GM23338 (cell line): ENCODE measurements around the gene SMIM5. TPM values are rescaled to one million over a fixed set of nuclear protein-coding genes. Genes with fewer than 3 reads are reported as not detected.

Experiments
- ATAC-seq: fragments of 200-7000 bp; cut with Tn5 transposase; 3 replicates; pipeline ENCODE4 v1.9.1; 2020
- DNase-seq: peaks from one replicate; pipeline ENCODE4 v3.0.0-alpha.2; 2015; ENCODE audit warnings: low spot score
- H2AFZ ChIP-seq: fragments of 200-600 bp; sonication (generic); 2 replicates; pipeline ENCODE4 v1.8.0; 2016; ENCODE audit warnings: antibody characterized with exemption, mild to moderate bottlenecking, moderate library complexity
- H3F3A ChIP-seq: fragments of 200-600 bp; sonication (generic); replicated peaks from 2 replicates; pipeline ENCODE4 v1.8.0; 2017; ENCODE audit warnings: antibody characterized with exemption, mixed run types, low read depth
- H3K27ac ChIP-seq: fragments of 200-600 bp; sonication (generic); 2 replicates; pipeline ENCODE4 v1.6.1; 2016; ENCODE audit warnings: low read depth
- H3K27me3 ChIP-seq: fragments of 200-600 bp; sonication (generic); 2 replicates; pipeline ENCODE4 v1.8.0; 2016; ENCODE audit warnings: mild to moderate bottlenecking, mixed run types, moderate library complexity; ENCODE audit not compliant: insufficient read depth
- H3K36me3 ChIP-seq: fragments of 200-600 bp; sonication (generic); 2 replicates; pipeline ENCODE4 v1.8.0; 2016; ENCODE audit warnings: mild to moderate bottlenecking; ENCODE audit not compliant: insufficient read depth
- H3K4me1 ChIP-seq: fragments of 200-600 bp; sonication (generic); 2 replicates; pipeline ENCODE4 v1.8.0; 2016; ENCODE audit warnings: mild to moderate bottlenecking, moderate library complexity; ENCODE audit not compliant: insufficient read depth
- H3K4me2 ChIP-seq: fragments of 200-600 bp; sonication (generic); 2 replicates; pipeline ENCODE4 v1.7.1; 2017; ENCODE audit warnings: mixed run types
- H3K4me3 ChIP-seq: fragments of 200-600 bp; sonication (generic); 2 replicates; pipeline ENCODE4 v1.6.1; 2016; ENCODE audit warnings: mixed run types
- H3K79me2 ChIP-seq: fragments of 200-600 bp; sonication (generic); replicated peaks from 2 replicates; pipeline ENCODE4 v1.8.0; 2017; ENCODE audit warnings: mild to moderate bottlenecking; ENCODE audit not compliant: insufficient read depth
- H3K9me2 ChIP-seq: fragments of 200-600 bp; sonication (generic); 2 replicates; pipeline ENCODE4 v1.8.0; 2017; ENCODE audit not compliant: insufficient read depth
- H4K20me1 ChIP-seq: fragments of 200-600 bp; sonication (generic); replicated peaks from 2 replicates; pipeline ENCODE4 v1.8.0; 2017; ENCODE audit warnings: mild to moderate bottlenecking; ENCODE audit not compliant: insufficient read depth
- H3K27ac Mint-ChIP-seq: 2 replicates; pipeline ENCODE4 v1.8.0; 2020; ENCODE audit warnings: inconsistent platforms, mild to moderate bottlenecking, moderate library complexity, mixed read lengths
- H3K27me3 Mint-ChIP-seq: 3 replicates; pipeline ENCODE4 v1.8.0; 2022; ENCODE audit warnings: low read depth, mild to moderate bottlenecking, moderate library complexity, mixed read lengths, inconsistent platforms; ENCODE audit not compliant: insufficient read depth, poor library complexity
- H3K36me3 Mint-ChIP-seq: 3 replicates; pipeline ENCODE4 v1.8.0; 2021; ENCODE audit warnings: low read depth, mild to moderate bottlenecking, inconsistent platforms, moderate library complexity, mixed read lengths
- H3K4me1 Mint-ChIP-seq: 3 replicates; pipeline ENCODE4 v1.8.0; 2020; ENCODE audit warnings: mild to moderate bottlenecking, inconsistent platforms, mixed read lengths
- H3K4me3 Mint-ChIP-seq: 3 replicates; pipeline ENCODE4 v1.8.0; 2021; ENCODE audit warnings: moderate library complexity, mild to moderate bottlenecking, inconsistent platforms, mixed read lengths
- H3K9me3 Mint-ChIP-seq: 3 replicates; pipeline ENCODE4 v1.8.0; 2020; ENCODE audit warnings: moderate library complexity, mild to moderate bottlenecking, inconsistent platforms, mixed read lengths
- CREB1 ChIP-seq: fragments of 250-450 bp; sonication (Bioruptor Pico); IDR thresholded peaks from 2 replicates; pipeline ENCODE4 v1.5.0; 2020; ENCODE audit warnings: low read depth, mild to moderate bottlenecking, moderate library complexity
- NANOG ChIP-seq: IDR thresholded peaks from 2 replicates; pipeline ENCODE4 v1.6.1; 2016; ENCODE audit warnings: antibody characterized with exemption, borderline replicate concordance
- POLR2AphosphoS5 ChIP-seq: IDR thresholded peaks from 2 replicates; pipeline ENCODE4 v1.6.1; 2016; ENCODE audit warnings: antibody characterized with exemption, low read depth
- STAT1 ChIP-seq: IDR thresholded peaks from one replicate; pipeline ENCODE4 v1.6.1; 2016; ENCODE audit warnings: antibody characterized with exemption; ENCODE audit not compliant: unreplicated experiment
- ZNF114 ChIP-seq: fragments of 250-450 bp; sonication (Bioruptor Pico); IDR thresholded peaks from 2 replicates; pipeline ENCODE4 v1.5.0; 2020; ENCODE audit warnings: mild to moderate bottlenecking, moderate library complexity
- ZNF331 ChIP-seq: fragments of 250-450 bp; sonication (Bioruptor Pico); IDR thresholded peaks from 2 replicates; pipeline ENCODE4 v1.5.0; 2020; ENCODE audit warnings: low read depth, mild to moderate bottlenecking, moderate library complexity
- polyA plus RNA-seq: library from polyadenylated mRNA; unstranded; fragments of >200 nt; fragmentation: Nextera tagmentation; extraction: Ambion mirVana; gene quantifications from 2 replicates; pipeline ENCODE4 v1.2.1, GENCODE V29; 2016
- total RNA-seq: library from RNA; depleted of rRNA; stranded (reverse); fragments of >200 nt; shearing (Covaris generic); gene quantifications from 2 replicates; pipeline ENCODE4 v1.2.3, GENCODE V29; 2014
- TF ChIP-seq, protein P1 (sequence below), 2 experiments: fragments of 200-600 bp in 1 of 2; sonication (generic) in 1 of 2; conservative IDR thresholded peaks; 2 replicates each; pipeline versions ENCODE4 v1.5.1 to v1.6.1; 2016 to 2017; ENCODE audit warnings: antibody characterized with exemption in 2 of 2, low read depth in 2 of 2, mild to moderate bottlenecking in 2 of 2, moderate library complexity in 1 of 2
- TF ChIP-seq, protein P2 (sequence below): IDR thresholded peaks from one replicate; pipeline ENCODE4 v1.6.1; 2018; ENCODE audit warnings: antibody characterized with exemption; ENCODE audit not compliant: unreplicated experiment
- TF ChIP-seq, protein P3 (sequence below): fragments of 250-450 bp; sonication (Bioruptor Pico); IDR thresholded peaks from 2 replicates; pipeline ENCODE4 v1.5.0; 2020; ENCODE audit warnings: mild to moderate bottlenecking, moderate library complexity

The SMIM5 gene
- total and polyA plus RNA-seq, 2 experiments from 2014 or later = 0.16 TPM; not detected in 1

- peaks cover 26% of the 10 kb centered on the region for H3K27me3 Mint-ChIP-seq
- Histone ChIP-seq H3K4me1 (peaks cover 6% of the 10 kb centered on the region), H4K20me1 (no peaks in the 10 kb centered on the region), H3K9me2 (no peaks in the 10 kb centered on the region), H2AFZ (0 out of 2 replicates have a peak overlapping the region, but pooled peaks have one; percentile 10), H3K27me3 (peaks cover 11% of the 10 kb centered on the region), H3K4me2 (peak overlapping the region; percentile 95), H3K27ac (no peak overlapping the region), H3F3A (no peaks in the 10 kb centered on the region), H3K79me2 (no peaks in the 10 kb centered on the region), H3K36me3 (no peaks in the 10 kb centered on the region), H3K4me3 (peak overlapping the region; percentile 71)
- TF ChIP-seq, protein P1, sequence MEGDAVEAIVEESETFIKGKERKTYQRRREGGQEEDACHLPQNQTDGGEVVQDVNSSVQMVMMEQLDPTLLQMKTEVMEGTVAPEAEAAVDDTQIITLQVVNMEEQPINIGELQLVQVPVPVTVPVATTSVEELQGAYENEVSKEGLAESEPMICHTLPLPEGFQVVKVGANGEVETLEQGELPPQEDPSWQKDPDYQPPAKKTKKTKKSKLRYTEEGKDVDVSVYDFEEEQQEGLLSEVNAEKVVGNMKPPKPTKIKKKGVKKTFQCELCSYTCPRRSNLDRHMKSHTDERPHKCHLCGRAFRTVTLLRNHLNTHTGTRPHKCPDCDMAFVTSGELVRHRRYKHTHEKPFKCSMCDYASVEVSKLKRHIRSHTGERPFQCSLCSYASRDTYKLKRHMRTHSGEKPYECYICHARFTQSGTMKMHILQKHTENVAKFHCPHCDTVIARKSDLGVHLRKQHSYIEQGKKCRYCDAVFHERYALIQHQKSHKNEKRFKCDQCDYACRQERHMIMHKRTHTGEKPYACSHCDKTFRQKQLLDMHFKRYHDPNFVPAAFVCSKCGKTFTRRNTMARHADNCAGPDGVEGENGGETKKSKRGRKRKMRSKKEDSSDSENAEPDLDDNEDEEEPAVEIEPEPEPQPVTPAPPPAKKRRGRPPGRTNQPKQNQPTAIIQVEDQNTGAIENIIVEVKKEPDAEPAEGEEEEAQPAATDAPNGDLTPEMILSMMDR (conservative IDR thresholded peaks at IDR 0.05; ENCODE audit: low read depth in 2 of 2) = peak; percentile 38 to 59
- TF ChIP-seq ZNF331 (CRISPR knock-in tag) (no peak), ZNF114 (CRISPR knock-in tag) (no peak), CREB1 (CRISPR knock-in tag) (peak; percentile 24; the same call in 1 of the 2 replicates), POLR2AphosphoS5 (peak; percentile 68), NANOG (no peak), STAT1 (no peak)
- no peak overlapping the region for H3K27ac Mint-ChIP-seq
- peaks cover 11% of the 10 kb centered on the region for H3K9me3 Mint-ChIP-seq
- DNase-seq (peak; percentile 97), ATAC-seq (peak; percentile 68)
- H3K4me3 Mint-ChIP-seq = peak overlapping the region; percentile 59; the same call in 2 of the 3 replicates
- no peaks in the 10 kb centered on the region; the same call in 2 of the 3 replicates for H3K36me3 Mint-ChIP-seq
- no peaks in the 10 kb centered on the region for H3K4me1 Mint-ChIP-seq
Measured at GRCh38 chr17:75589012-75589918, 44.0 kb upstream of the SMIM5 start.

GRCh38 chr17:75589919-75590303 lies 43.3 kb upstream of the SMIM5 start:
- Mint-ChIP-seq H3K36me3 (no peaks in the 10 kb centered on the region; the same call in 2 of the 3 replicates), H3K4me1 (no peaks in the 10 kb centered on the region), H3K27me3 (peaks cover 27% of the 10 kb centered on the region), H3K27ac (no peak overlapping the region), H3K4me3 (no peak overlapping the region; the same call in 2 of the 3 replicates), H3K9me3 (peaks cover 11% of the 10 kb centered on the region)
- Histone ChIP-seq H3K36me3 (no peaks in the 10 kb centered on the region), H3K27ac (no peak overlapping the region), H3K4me1 (peaks cover 6% of the 10 kb centered on the region), H3K27me3 (peaks cover 11% of the 10 kb centered on the region), H2AFZ (0 out of 2 replicates have a peak overlapping the region, but pooled peaks have one; percentile 10), H4K20me1 (no peaks in the 10 kb centered on the region), H3K9me2 (no peaks in the 10 kb centered on the region), H3F3A (no peaks in the 10 kb centered on the region), H3K4me2 (peak overlapping the region; percentile 77), H3K4me3 (peak overlapping the region; percentile 56), H3K79me2 (no peaks in the 10 kb centered on the region)
- DNase-seq (no peak), ATAC-seq (no peak)
- TF ChIP-seq ZNF331 (CRISPR knock-in tag) (no peak), STAT1 (no peak)
- TF ChIP-seq, protein P2, sequence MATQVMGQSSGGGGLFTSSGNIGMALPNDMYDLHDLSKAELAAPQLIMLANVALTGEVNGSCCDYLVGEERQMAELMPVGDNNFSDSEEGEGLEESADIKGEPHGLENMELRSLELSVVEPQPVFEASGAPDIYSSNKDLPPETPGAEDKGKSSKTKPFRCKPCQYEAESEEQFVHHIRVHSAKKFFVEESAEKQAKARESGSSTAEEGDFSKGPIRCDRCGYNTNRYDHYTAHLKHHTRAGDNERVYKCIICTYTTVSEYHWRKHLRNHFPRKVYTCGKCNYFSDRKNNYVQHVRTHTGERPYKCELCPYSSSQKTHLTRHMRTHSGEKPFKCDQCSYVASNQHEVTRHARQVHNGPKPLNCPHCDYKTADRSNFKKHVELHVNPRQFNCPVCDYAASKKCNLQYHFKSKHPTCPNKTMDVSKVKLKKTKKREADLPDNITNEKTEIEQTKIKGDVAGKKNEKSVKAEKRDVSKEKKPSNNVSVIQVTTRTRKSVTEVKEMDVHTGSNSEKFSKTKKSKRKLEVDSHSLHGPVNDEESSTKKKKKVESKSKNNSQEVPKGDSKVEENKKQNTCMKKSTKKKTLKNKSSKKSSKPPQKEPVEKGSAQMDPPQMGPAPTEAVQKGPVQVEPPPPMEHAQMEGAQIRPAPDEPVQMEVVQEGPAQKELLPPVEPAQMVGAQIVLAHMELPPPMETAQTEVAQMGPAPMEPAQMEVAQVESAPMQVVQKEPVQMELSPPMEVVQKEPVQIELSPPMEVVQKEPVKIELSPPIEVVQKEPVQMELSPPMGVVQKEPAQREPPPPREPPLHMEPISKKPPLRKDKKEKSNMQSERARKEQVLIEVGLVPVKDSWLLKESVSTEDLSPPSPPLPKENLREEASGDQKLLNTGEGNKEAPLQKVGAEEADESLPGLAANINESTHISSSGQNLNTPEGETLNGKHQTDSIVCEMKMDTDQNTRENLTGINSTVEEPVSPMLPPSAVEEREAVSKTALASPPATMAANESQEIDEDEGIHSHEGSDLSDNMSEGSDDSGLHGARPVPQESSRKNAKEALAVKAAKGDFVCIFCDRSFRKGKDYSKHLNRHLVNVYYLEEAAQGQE = no peak
- TF ChIP-seq, protein P3, sequence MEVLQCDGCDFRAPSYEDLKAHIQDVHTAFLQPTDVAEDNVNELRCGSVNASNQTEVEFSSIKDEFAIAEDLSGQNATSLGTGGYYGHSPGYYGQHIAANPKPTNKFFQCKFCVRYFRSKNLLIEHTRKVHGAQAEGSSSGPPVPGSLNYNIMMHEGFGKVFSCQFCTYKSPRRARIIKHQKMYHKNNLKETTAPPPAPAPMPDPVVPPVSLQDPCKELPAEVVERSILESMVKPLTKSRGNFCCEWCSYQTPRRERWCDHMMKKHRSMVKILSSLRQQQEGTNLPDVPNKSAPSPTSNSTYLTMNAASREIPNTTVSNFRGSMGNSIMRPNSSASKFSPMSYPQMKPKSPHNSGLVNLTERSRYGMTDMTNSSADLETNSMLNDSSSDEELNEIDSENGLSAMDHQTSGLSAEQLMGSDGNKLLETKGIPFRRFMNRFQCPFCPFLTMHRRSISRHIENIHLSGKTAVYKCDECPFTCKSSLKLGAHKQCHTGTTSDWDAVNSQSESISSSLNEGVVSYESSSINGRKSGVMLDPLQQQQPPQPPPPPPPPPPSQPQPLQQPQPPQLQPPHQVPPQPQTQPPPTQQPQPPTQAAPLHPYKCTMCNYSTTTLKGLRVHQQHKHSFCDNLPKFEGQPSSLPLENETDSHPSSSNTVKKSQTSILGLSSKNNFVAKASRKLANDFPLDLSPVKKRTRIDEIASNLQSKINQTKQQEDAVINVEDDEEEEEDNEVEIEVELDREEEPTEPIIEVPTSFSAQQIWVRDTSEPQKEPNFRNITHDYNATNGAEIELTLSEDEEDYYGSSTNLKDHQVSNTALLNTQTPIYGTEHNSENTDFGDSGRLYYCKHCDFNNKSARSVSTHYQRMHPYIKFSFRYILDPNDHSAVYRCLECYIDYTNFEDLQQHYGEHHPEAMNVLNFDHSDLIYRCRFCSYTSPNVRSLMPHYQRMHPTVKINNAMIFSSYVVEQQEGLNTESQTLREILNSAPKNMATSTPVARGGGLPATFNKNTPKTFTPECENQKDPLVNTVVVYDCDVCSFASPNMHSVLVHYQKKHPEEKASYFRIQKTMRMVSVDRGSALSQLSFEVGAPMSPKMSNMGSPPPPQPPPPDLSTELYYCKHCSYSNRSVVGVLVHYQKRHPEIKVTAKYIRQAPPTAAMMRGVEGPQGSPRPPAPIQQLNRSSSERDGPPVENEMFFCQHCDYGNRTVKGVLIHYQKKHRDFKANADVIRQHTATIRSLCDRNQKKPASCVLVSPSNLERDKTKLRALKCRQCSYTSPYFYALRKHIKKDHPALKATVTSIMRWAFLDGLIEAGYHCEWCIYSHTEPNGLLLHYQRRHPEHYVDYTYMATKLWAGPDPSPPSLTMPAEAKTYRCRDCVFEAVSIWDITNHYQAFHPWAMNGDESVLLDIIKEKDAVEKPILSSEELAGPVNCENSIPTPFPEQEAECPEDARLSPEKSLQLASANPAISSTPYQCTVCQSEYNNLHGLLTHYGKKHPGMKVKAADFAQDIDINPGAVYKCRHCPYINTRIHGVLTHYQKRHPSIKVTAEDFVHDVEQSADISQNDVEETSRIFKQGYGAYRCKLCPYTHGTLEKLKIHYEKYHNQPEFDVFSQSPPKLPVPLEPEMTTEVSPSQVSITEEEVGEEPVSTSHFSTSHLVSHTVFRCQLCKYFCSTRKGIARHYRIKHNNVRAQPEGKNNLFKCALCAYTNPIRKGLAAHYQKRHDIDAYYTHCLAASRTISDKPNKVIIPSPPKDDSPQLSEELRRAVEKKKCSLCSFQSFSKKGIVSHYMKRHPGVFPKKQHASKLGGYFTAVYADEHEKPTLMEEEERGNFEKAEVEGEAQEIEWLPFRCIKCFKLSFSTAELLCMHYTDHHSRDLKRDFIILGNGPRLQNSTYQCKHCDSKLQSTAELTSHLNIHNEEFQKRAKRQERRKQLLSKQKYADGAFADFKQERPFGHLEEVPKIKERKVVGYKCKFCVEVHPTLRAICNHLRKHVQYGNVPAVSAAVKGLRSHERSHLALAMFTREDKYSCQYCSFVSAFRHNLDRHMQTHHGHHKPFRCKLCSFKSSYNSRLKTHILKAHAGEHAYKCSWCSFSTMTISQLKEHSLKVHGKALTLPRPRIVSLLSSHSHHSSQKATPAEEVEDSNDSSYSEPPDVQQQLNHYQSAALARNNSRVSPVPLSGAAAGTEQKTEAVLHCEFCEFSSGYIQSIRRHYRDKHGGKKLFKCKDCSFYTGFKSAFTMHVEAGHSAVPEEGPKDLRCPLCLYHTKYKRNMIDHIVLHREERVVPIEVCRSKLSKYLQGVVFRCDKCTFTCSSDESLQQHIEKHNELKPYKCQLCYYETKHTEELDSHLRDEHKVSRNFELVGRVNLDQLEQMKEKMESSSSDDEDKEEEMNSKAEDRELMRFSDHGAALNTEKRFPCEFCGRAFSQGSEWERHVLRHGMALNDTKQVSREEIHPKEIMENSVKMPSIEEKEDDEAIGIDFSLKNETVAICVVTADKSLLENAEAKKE = no peak
